HG03342 (cell line): ENCODE results near the gene NAT9.

Source experiments
- ATAC-seq: cut with Tn5 transposase; IDR thresholded peaks from one replicate; pipeline ENCODE4 v1.9.1; 2021; ENCODE audit warnings: mild to moderate bottlenecking, moderate library complexity; ENCODE audit not compliant: unreplicated experiment

Gene NAT9

GRCh38 chr17:74806334-74806733 is 30.2 kb upstream of the NAT9 start:
- no peak for ATAC-seq

GRCh38 chr17:74805591-74805991 is 29.4 kb upstream of the NAT9 start:
- ATAC-seq: no peak

GRCh38 chr17:74804683-74805082 is 28.5 kb upstream of the NAT9 start:
- no peak for ATAC-seq

- ATAC-seq: no peak
Measured at GRCh38 chr17:74803971-74804370, 27.8 kb upstream of the NAT9 start.

- no peak for ATAC-seq
Measured at GRCh38 chr17:74803388-74803930, 27.3 kb upstream of the NAT9 start.

GRCh38 chr17:74801896-74802295 is 25.8 kb upstream of the NAT9 start:
- ATAC-seq: no peak

GRCh38 chr17:74800531-74800930 is 24.4 kb upstream of the NAT9 start:
- ATAC-seq: no peak

- no peak for ATAC-seq
Measured at GRCh38 chr17:74799097-74799496, 23.0 kb upstream of the NAT9 start.

GRCh38 chr17:74798239-74798707 is 22.1 kb upstream of the NAT9 start:
- no peak for ATAC-seq

GRCh38 chr17:74797824-74798223 is 21.7 kb upstream of the NAT9 start:
- ATAC-seq: no peak

GRCh38 chr17:74796866-74797265 is 20.7 kb upstream of the NAT9 start:
- no peak for ATAC-seq

GRCh38 chr17:74796211-74796610 is 20.1 kb upstream of the NAT9 start:
- ATAC-seq: no peak

- no peak for ATAC-seq
Measured at GRCh38 chr17:74795327-74796020, 19.3 kb upstream of the NAT9 start.

- no peak for ATAC-seq
Measured at GRCh38 chr17:74792586-74793105, 16.5 kb upstream of the NAT9 start.

GRCh38 chr17:74790161-74791058 is 14.3 kb upstream of the NAT9 start:
- no peak for ATAC-seq

- no peak for ATAC-seq
Measured at GRCh38 chr17:74786431-74787055, 10.4 kb upstream of the NAT9 start.

- ATAC-seq: no peak
Measured at GRCh38 chr17:74785981-74786360, 9.8 kb upstream of the NAT9 start.

- no peak for ATAC-seq
Measured at GRCh38 chr17:74785096-74785980, 9.2 kb upstream of the NAT9 start.

GRCh38 chr17:74784125-74784810 is 8.1 kb upstream of the NAT9 start:
- no peak for ATAC-seq

GRCh38 chr17:74782571-74782970 is 6.4 kb upstream of the NAT9 start:
- ATAC-seq: no peak
